A673 (cell line): ENCODE results near the gene MYLIP. TPM values are rescaled to one million over a fixed set of nuclear protein-coding genes. Genes with fewer than 3 reads are reported as not detected.

ENCODE experiments used
- BruUV-seq: library from RNA; stranded (reverse); fragments of 400-500 nt; replicated peaks from 2 replicates; lab custom pipeline; 2021; lab: Mats Ljungman, UMichigan
- CTCF ChIA-PET: fragments of 300-600 bp; sonication (Branson Sonifier 250); formaldehyde crosslinking; loops from one replicate; lab custom pipeline; 2022; ENCODE audit warnings: antibody characterized with exemption; lab: Charles Lee
- POLR2A ChIA-PET: fragments of 300-600 bp; sonication (Branson Sonifier 250); formaldehyde crosslinking; loops from one replicate; lab custom pipeline; 2022; ENCODE audit warnings: antibody characterized with exemption; ENCODE audit not compliant: low non-redundant PET; lab: Charles Lee
- DNase-seq: peaks from one replicate; pipeline ENCODE4 v3.0.0-alpha.2; 2015; ENCODE audit warnings: low spot score
- H3K27ac ChIP-seq: fragments of 200-600 bp; sonication (generic); 2 replicates; pipeline ENCODE4 v1.5.1; 2016; ENCODE audit warnings: mixed run types, low read depth, mild to moderate bottlenecking, mixed read lengths, antibody characterized with exemption, low read length; ENCODE audit not compliant: poor library complexity, severe bottlenecking
- H3K27me3 ChIP-seq: fragments of 200-600 bp; sonication (generic); replicated peaks from 2 replicates; pipeline ENCODE4 v1.6.1; 2017; ENCODE audit warnings: mixed run types, low read depth, mild to moderate bottlenecking, mixed read lengths, antibody characterized with exemption, low read length; ENCODE audit not compliant: insufficient read depth, poor library complexity
- H3K36me3 ChIP-seq: fragments of 200-600 bp; sonication (generic); 2 replicates; pipeline ENCODE4 v1.6.1; 2016; ENCODE audit warnings: mixed run types, mild to moderate bottlenecking, mixed read lengths, antibody characterized with exemption, low read length; ENCODE audit not compliant: insufficient read depth, poor library complexity, severe bottlenecking
- H3K4me1 ChIP-seq: fragments of 200-600 bp; sonication (generic); 2 replicates; pipeline ENCODE4 v1.6.1; 2017; ENCODE audit warnings: mixed run types, mild to moderate bottlenecking, mixed read lengths, antibody characterized with exemption, low read length; ENCODE audit not compliant: insufficient read depth, poor library complexity, severe bottlenecking
- H3K4me3 ChIP-seq: fragments of 200-600 bp; sonication (generic); 2 replicates; pipeline ENCODE4 v1.5.1; 2016; ENCODE audit warnings: low read depth, mixed run types, mild to moderate bottlenecking, mixed read lengths, low read length; ENCODE audit not compliant: poor library complexity, severe bottlenecking
- H3K9me3 ChIP-seq: fragments of 200-600 bp; sonication (generic); 2 replicates; pipeline ENCODE4 v1.6.1; 2016; ENCODE audit warnings: mixed run types, low read depth, mild to moderate bottlenecking, mixed read lengths, antibody characterized with exemption, low read length; ENCODE audit not compliant: poor library complexity, severe bottlenecking
- EZH2 ChIP-seq: fragments of 200-600 bp; sonication (generic); IDR thresholded peaks from 2 replicates; pipeline ENCODE4 v1.6.1; 2017; ENCODE audit warnings: borderline replicate concordance, low read depth, mild to moderate bottlenecking, mixed read lengths, antibody characterized with exemption, low read length; ENCODE audit not compliant: poor library complexity, severe bottlenecking
- intact Hi-C: fragments of 100-400 bp; cut with micrococcal nuclease; formaldehyde crosslinking; loops from one replicate; pipeline ENCODE4 v1.10.0; 2022; ENCODE audit not compliant: unreplicated experiment
- total RNA-seq: library from RNA; stranded (reverse); gene quantifications from 2 replicates; pipeline ENCODE4 v1.2.3, GENCODE V29; 2021
- TF ChIP-seq, protein P1 (sequence below): fragments of 300-800, 200-600 bp; sonication (generic); conservative IDR thresholded peaks from 2 replicates; pipeline ENCODE4 v1.5.1; 2017; ENCODE audit warnings: low read depth, mild to moderate bottlenecking, antibody characterized with exemption, low read length, moderate library complexity, mixed read lengths

MYLIP gene
- total RNA-seq, 1 experiment from 2014 or later, result 22.4 TPM

DNA sequence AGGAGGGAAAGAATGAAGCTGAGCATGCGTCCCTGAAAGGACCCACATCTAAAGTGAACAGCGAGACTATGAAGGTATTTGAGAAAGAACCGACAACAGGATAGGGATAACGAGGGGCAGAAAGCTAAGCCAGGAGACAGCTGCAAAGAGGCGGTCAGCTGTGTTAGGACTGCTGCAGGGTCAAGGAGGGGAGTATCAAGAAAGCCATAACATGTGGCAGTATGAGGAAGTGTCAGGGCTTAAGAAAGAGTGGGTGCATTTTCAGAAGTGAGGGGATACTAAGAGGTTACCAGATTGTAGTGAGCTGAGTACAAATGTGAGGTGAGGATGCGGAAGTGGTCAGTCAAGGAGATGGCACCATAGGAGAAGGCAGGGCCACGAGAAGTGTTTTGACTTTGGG, 21.2 kb downstream of the MYLIP start:
- ChIA-PET POLR2A (no interaction called here), CTCF (no interaction called here)
- peaks cover 57% of the 10 kb centered on the region for H3K36me3 ChIP-seq
- no peaks in the 10 kb centered on the region for H3K9me3 ChIP-seq
- no TSS peak for BruUV-seq
- H3K27ac ChIP-seq, result no peak overlapping the region
- intact Hi-C loops, result no loop called here
- no peak for DNase-seq
- H3K4me1 ChIP-seq, result peaks cover 13% of the 10 kb centered on the region
- H3K4me3 ChIP-seq, result no peak overlapping the region
- TF ChIP-seq EZH2, result no peak
- TF ChIP-seq, protein P1, sequence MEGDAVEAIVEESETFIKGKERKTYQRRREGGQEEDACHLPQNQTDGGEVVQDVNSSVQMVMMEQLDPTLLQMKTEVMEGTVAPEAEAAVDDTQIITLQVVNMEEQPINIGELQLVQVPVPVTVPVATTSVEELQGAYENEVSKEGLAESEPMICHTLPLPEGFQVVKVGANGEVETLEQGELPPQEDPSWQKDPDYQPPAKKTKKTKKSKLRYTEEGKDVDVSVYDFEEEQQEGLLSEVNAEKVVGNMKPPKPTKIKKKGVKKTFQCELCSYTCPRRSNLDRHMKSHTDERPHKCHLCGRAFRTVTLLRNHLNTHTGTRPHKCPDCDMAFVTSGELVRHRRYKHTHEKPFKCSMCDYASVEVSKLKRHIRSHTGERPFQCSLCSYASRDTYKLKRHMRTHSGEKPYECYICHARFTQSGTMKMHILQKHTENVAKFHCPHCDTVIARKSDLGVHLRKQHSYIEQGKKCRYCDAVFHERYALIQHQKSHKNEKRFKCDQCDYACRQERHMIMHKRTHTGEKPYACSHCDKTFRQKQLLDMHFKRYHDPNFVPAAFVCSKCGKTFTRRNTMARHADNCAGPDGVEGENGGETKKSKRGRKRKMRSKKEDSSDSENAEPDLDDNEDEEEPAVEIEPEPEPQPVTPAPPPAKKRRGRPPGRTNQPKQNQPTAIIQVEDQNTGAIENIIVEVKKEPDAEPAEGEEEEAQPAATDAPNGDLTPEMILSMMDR, result no peak
- no peaks in the 10 kb centered on the region for H3K27me3 ChIP-seq

DNA sequence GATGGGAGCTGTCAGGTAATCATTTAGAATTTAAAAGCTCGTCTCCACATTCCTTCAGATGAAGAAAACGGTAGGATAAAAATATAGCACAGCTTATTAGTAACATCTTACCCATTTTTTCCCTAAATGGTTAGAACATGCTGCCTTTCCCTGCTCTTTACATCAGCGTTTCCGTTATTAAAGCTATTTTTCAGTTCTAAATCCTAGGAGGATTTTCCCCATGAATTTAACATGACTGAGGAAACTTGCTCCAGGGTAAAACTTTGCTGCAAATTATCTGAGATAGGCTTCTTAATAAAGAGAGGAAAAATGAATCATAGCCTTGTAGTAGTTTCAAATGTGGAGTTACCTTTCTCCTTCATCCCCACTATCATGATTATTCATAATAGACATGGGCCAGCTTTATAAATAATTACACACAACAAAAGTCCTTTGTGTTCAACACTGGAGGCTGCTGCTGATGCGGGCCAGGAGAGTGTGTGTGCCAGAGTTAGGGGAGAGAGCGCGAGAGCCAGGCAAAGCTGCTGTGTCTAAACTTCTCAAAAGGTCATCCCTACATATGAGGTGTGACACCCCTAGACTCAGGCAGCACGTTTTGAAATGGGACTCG, 24.4 kb downstream of the MYLIP start:
- Histone ChIP-seq H3K4me1 (peaks cover 14% of the 10 kb centered on the region), H3K4me3 (no peak overlapping the region), H3K27me3 (no peaks in the 10 kb centered on the region), H3K36me3 (peaks cover 24% of the 10 kb centered on the region), H3K27ac (no peak overlapping the region), H3K9me3 (no peaks in the 10 kb centered on the region)
- POLR2A ChIA-PET, result no interaction called here
- CTCF ChIA-PET, result interaction anchor here (0.6 kb wide), 1 partner anchor 927 kb away, joined by 4 read pairs; no protein-coding TSS in a partner anchor
- intact Hi-C loops, result no loop called here
- no peak for DNase-seq
- TF ChIP-seq, protein P1, result no peak
- no peak for TF ChIP-seq EZH2
- BruUV-seq, result no TSS peak

GRCh38 chr6:16154904-16155303, 26.0 kb downstream of the MYLIP start:
- intact Hi-C loops, result no loop called here
- ChIA-PET POLR2A (no interaction called here), CTCF (no interaction called here)

More at GRCh38 chr6:16154904-16155303, 26.0 kb downstream of the MYLIP start:
- Histone ChIP-seq H3K4me3 (no peak overlapping the region), H3K27ac (no peak overlapping the region), H3K36me3 (peaks cover 11% of the 10 kb centered on the region), H3K9me3 (no peaks in the 10 kb centered on the region), H3K4me1 (peaks cover 16% of the 10 kb centered on the region), H3K27me3 (no peaks in the 10 kb centered on the region)
- BruUV-seq, result no TSS peak
- DNase-seq, result no peak
- TF ChIP-seq, protein P1, result no peak
- TF ChIP-seq EZH2, result no peak
